H9 (cell line): ENCODE results near the gene UNC5A. TPM values are rescaled to one million over a fixed set of nuclear protein-coding genes. Genes with fewer than 3 reads are reported as not detected.

Source experiments
- DNase-seq: peaks from one replicate; pipeline ENCODE4 v3.0.0-alpha.2; 2017
- H2AFZ ChIP-seq: one replicate; pipeline ENCODE4 v1.6.1; 2013; ENCODE audit warnings: mild to moderate bottlenecking, low read length, control low read depth, moderate library complexity
- H2AK5ac ChIP-seq: 2 replicates; pipeline ENCODE4 v1.6.1; 2013; ENCODE audit warnings: low read length, control low read depth, mixed read lengths; ENCODE audit not compliant: insufficient read length
- H2BK120ac ChIP-seq: one replicate; pipeline ENCODE4 v1.6.1; 2013; ENCODE audit warnings: low read depth, mild to moderate bottlenecking, low read length, control low read depth, inconsistent platforms; ENCODE audit not compliant: poor library complexity, severe bottlenecking
- H2BK12ac ChIP-seq: 2 replicates; pipeline ENCODE4 v1.6.1; 2013; ENCODE audit warnings: low read length, control low read depth, mixed read lengths, low read depth; ENCODE audit not compliant: insufficient read length
- H2BK15ac ChIP-seq: 2 replicates; pipeline ENCODE4 v1.6.1; 2013; ENCODE audit warnings: low read depth, low read length, control low read depth
- H2BK20ac ChIP-seq: one replicate; pipeline ENCODE4 v1.6.1; 2013; ENCODE audit warnings: low read depth, mild to moderate bottlenecking, low read length, control low read depth, inconsistent platforms; ENCODE audit not compliant: poor library complexity, severe bottlenecking
- H2BK5ac ChIP-seq: 2 replicates; pipeline ENCODE4 v1.6.1; 2013; ENCODE audit warnings: low read length, control low read depth, mixed read lengths; ENCODE audit not compliant: insufficient read length
- H3K14ac ChIP-seq: 2 replicates; pipeline ENCODE4 v1.6.1; 2013; ENCODE audit warnings: low read length, control low read depth; ENCODE audit not compliant: insufficient read depth
- H3K18ac ChIP-seq: 2 replicates; pipeline ENCODE4 v1.6.1; 2013; ENCODE audit warnings: low read depth, mild to moderate bottlenecking, mixed read lengths, low read length, control low read depth; ENCODE audit not compliant: insufficient read length
- H3K23ac ChIP-seq: 2 replicates; pipeline ENCODE4 v1.6.1; 2013; ENCODE audit warnings: low read length, control low read depth, mixed read lengths, low read depth; ENCODE audit not compliant: insufficient read length
- H3K23me2 ChIP-seq: 2 replicates; pipeline ENCODE4 v1.6.1; 2013; ENCODE audit warnings: low read depth, mild to moderate bottlenecking, mixed read lengths, low read length, control low read depth; ENCODE audit not compliant: insufficient read length, poor library complexity, severe bottlenecking
- H3K27ac ChIP-seq: 2 replicates; pipeline ENCODE4 v1.5.1; 2013; ENCODE audit warnings: low read length, control low read depth, mixed read lengths, low read depth; ENCODE audit not compliant: insufficient read length
- H3K27me3 ChIP-seq: 2 replicates; pipeline ENCODE4 v1.6.1; 2013; ENCODE audit warnings: low read length, control low read depth, inconsistent platforms; ENCODE audit not compliant: insufficient read depth
- H3K4ac ChIP-seq: 2 replicates; pipeline ENCODE4 v1.6.1; 2013; ENCODE audit warnings: low read depth, mild to moderate bottlenecking, control low read depth, inconsistent platforms, low read length, moderate library complexity
- H3K4me1 ChIP-seq: 2 replicates; pipeline ENCODE4 v1.6.1; 2013; ENCODE audit warnings: low read length, control low read depth, inconsistent platforms; ENCODE audit not compliant: insufficient read depth
- H3K4me2 ChIP-seq: 2 replicates; pipeline ENCODE4 v1.6.1; 2013; ENCODE audit warnings: low read length, control low read depth, mixed read lengths; ENCODE audit not compliant: insufficient read length, insufficient read depth
- H3K56ac ChIP-seq: 2 replicates; pipeline ENCODE4 v1.6.1; 2013; ENCODE audit warnings: low read depth, mild to moderate bottlenecking, mixed read lengths, low read length, control low read depth; ENCODE audit not compliant: insufficient read length
- H3K79me1 ChIP-seq: 2 replicates; pipeline ENCODE4 v1.6.1; 2013; ENCODE audit warnings: low read depth, mild to moderate bottlenecking, moderate library complexity, low read length, control low read depth, inconsistent platforms; ENCODE audit not compliant: insufficient read depth, poor library complexity, severe bottlenecking
- H3K79me2 ChIP-seq: 2 replicates; pipeline ENCODE4 v1.6.1; 2013; ENCODE audit warnings: low read length, control low read depth, inconsistent platforms; ENCODE audit not compliant: insufficient read depth
- H3K9ac ChIP-seq: 2 replicates; pipeline ENCODE4 v1.6.1; 2013; ENCODE audit warnings: low read length, control low read depth, mixed read lengths; ENCODE audit not compliant: insufficient read length; ENCODE audit errors: extremely low read depth
- H3K9me3 ChIP-seq: one replicate; pipeline ENCODE4 v1.6.1; 2013; ENCODE audit warnings: low read depth, low read length, inconsistent platforms; ENCODE audit not compliant: control insufficient read depth
- H3T11ph ChIP-seq: one replicate; pipeline ENCODE4 v1.6.1; 2013; ENCODE audit warnings: mild to moderate bottlenecking, low read length, control low read depth, inconsistent platforms
- H4K20me1 ChIP-seq: one replicate; pipeline ENCODE4 v1.6.1; 2013; ENCODE audit not compliant: control insufficient read depth, insufficient read length, insufficient read depth
- H4K5ac ChIP-seq: 2 replicates; pipeline ENCODE4 v1.6.1; 2013; ENCODE audit warnings: low read depth, mild to moderate bottlenecking, mixed read lengths, low read length, control low read depth; ENCODE audit not compliant: insufficient read length
- H4K8ac ChIP-seq: replicated peaks from 2 replicates; pipeline ENCODE4 v1.6.1; 2013; ENCODE audit warnings: low read length, control low read depth, mixed read lengths, low read depth; ENCODE audit not compliant: insufficient read length
- H4K91ac ChIP-seq: 2 replicates; pipeline ENCODE4 v1.6.1; 2013; ENCODE audit warnings: low read depth, mild to moderate bottlenecking, moderate library complexity, mixed read lengths, low read length, control low read depth; ENCODE audit not compliant: insufficient read length
- H3K27ac Mint-ChIP-seq, 3 experiments: 2 replicates in 2 of 3; 3 replicates in 1 of 3; pipeline ENCODE4 v1.8.0; 2020 to 2021; ENCODE audit warnings: mixed read lengths in 3 of 3, mild to moderate bottlenecking in 1 of 3, moderate library complexity in 1 of 3
- H3K27me3 Mint-ChIP-seq: 2 replicates; pipeline ENCODE4 v1.8.0; 2021; ENCODE audit warnings: low read depth, mild to moderate bottlenecking, moderate library complexity, mixed read lengths
- H3K36me3 Mint-ChIP-seq, 3 experiments: 2 replicates in 2 of 3; 3 replicates in 1 of 3; pipeline ENCODE4 v1.8.0; 2020 to 2021; ENCODE audit warnings: low read depth in 3 of 3, mixed read lengths in 3 of 3; ENCODE audit not compliant: insufficient read depth in 1 of 3
- H3K4me1 Mint-ChIP-seq, 2 experiments: 2 replicates each; pipeline ENCODE4 v1.8.0; 2020; ENCODE audit warnings: mixed read lengths in 2 of 2
- H3K4me3 Mint-ChIP-seq, 2 experiments: 2 replicates in 1 of 2; 3 replicates in 1 of 2; pipeline ENCODE4 v1.8.0; 2020 to 2021; ENCODE audit warnings: mild to moderate bottlenecking in 2 of 2, mixed read lengths in 2 of 2, moderate library complexity in 1 of 2
- H3K9me3 Mint-ChIP-seq, 2 experiments: 2 replicates in 1 of 2; 3 replicates in 1 of 2; pipeline ENCODE4 v1.8.0; 2020; ENCODE audit warnings: mild to moderate bottlenecking in 2 of 2, mixed read lengths in 2 of 2, moderate library complexity in 1 of 2
- WGBS: extraction: QIAGEN DNeasy Blood & Tissue Kit; methylation state at CpG from one replicate; pipeline ENCODE4 v1.1.7; 2013; ENCODE audit warnings: missing lambda C conversion rate, low lambda C conversion rate, mixed read lengths; ENCODE audit not compliant: insufficient read length; ENCODE audit errors: extremely low coverage; 5-methylcytosine and 5-hydroxymethylcytosine counted together
- total RNA-seq: library from RNA; stranded (reverse); gene quantifications from 2 replicates; pipeline ENCODE4 v1.2.1, GENCODE V29; 2021
- TF ChIP-seq, protein P1 (sequence below): fragments of 200-600 bp; sonication (generic); conservative IDR thresholded peaks from 3 replicates; pipeline ENCODE4 v1.8.0; 2021; ENCODE audit warnings: antibody characterized with exemption, mild to moderate bottlenecking

The UNC5A gene
- total RNA-seq, 1 experiment from 2014 or later: 4.4 TPM

DNA sequence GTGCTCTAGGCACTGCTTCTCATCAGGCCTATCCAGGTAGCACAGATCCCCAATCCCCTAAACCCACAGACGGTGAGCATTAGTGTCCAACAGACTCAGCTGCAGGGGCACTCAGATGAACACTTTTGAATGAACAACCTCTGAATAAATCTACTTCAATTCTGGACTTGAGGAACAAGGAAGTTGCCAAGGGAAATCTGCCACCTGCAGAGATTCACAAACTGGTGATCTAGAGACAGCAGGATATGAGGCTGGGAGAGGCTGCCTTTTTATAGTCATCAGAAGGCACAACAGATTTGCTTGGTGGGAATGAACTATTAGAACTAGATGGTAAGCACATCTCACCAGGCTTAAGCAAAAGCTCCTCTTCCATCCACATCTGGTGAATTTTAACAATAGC, 95.8 kb downstream of the UNC5A start:
- no peak overlapping the region for H3K9ac ChIP-seq
- H2BK120ac ChIP-seq: no peak overlapping the region
- no peak overlapping the region for H3K56ac ChIP-seq
- no peak overlapping the region for H2BK5ac ChIP-seq
- no peaks in the 10 kb centered on the region for H4K20me1 ChIP-seq
- no CpG with 5 or more reads among the region's 1 CpG for WGBS
- no peaks in the 10 kb centered on the region for H3K23me2 ChIP-seq
- no peak overlapping the region for H3K27ac Mint-ChIP-seq
- H3K23ac ChIP-seq: no peak overlapping the region
- H3K4me2 ChIP-seq: no peak overlapping the region
- H2BK12ac ChIP-seq: no peak overlapping the region
- H3K4me3 Mint-ChIP-seq: no peak overlapping the region
- no peaks in the 10 kb centered on the region for H3K9me3 Mint-ChIP-seq
- no peak overlapping the region for H2BK15ac ChIP-seq
- H3K27ac ChIP-seq: no peak overlapping the region
- no peak overlapping the region for H4K8ac ChIP-seq
- H3K4me1 ChIP-seq: no peaks in the 10 kb centered on the region
- TF ChIP-seq, protein P1, sequence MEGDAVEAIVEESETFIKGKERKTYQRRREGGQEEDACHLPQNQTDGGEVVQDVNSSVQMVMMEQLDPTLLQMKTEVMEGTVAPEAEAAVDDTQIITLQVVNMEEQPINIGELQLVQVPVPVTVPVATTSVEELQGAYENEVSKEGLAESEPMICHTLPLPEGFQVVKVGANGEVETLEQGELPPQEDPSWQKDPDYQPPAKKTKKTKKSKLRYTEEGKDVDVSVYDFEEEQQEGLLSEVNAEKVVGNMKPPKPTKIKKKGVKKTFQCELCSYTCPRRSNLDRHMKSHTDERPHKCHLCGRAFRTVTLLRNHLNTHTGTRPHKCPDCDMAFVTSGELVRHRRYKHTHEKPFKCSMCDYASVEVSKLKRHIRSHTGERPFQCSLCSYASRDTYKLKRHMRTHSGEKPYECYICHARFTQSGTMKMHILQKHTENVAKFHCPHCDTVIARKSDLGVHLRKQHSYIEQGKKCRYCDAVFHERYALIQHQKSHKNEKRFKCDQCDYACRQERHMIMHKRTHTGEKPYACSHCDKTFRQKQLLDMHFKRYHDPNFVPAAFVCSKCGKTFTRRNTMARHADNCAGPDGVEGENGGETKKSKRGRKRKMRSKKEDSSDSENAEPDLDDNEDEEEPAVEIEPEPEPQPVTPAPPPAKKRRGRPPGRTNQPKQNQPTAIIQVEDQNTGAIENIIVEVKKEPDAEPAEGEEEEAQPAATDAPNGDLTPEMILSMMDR: no peak
- no peak overlapping the region for H4K5ac ChIP-seq
- H2BK20ac ChIP-seq: no peak overlapping the region
- H3T11ph ChIP-seq: no peak overlapping the region
- peaks cover 0 to 1% of the 10 kb centered on the region in 2 experiments; a peak in 1 of 4 replicates for H3K4me1 Mint-ChIP-seq
- no peak overlapping the region for H4K91ac ChIP-seq
- DNase-seq: no peak
- H3K14ac ChIP-seq: no peak overlapping the region
- H3K27me3 Mint-ChIP-seq: no peaks in the 10 kb centered on the region
- no peak overlapping the region for H2AFZ ChIP-seq
- H3K79me2 ChIP-seq: no peaks in the 10 kb centered on the region
- peaks cover 22 to 71% (median 48%) of the 10 kb centered on the region in 3 experiments; a peak in 6 of 7 replicates for H3K36me3 Mint-ChIP-seq
- no peaks in the 10 kb centered on the region for H3K27me3 ChIP-seq
- no peak overlapping the region for H2AK5ac ChIP-seq
- H3K4ac ChIP-seq: no peak overlapping the region
- no peaks in the 10 kb centered on the region for H3K9me3 ChIP-seq
- H3K79me1 ChIP-seq: no peaks in the 10 kb centered on the region
- no peak overlapping the region for H3K18ac ChIP-seq
